ENCODE measurements around the gene GNG2. TPM values are rescaled to one million over a fixed set of nuclear protein-coding genes. Genes with fewer than 3 reads are reported as not detected.
A peak's percentile ranks its signal among the peaks of the same experiment; 100 is the strongest.

The GNG2 gene
- total RNA-seq, 8 experiments from 2014 or later = 0.36 to 184 (median 133) TPM

- Histone ChIP-seq H3K4me1 (replicated peaks in 1 of 2) (peaks cover 4 to 24% of the 10 kb centered on the region in 2 donors), H3K4me3 (no peak overlapping the region), H3K27ac (no peak overlapping the region)
- in situ Hi-C loops (cut with MboI; ENCODE audit: low pct_unique_long_range_greater_than_20kb in 2 of 9, low sequenced_read_pairs in 9 of 9, unreplicated experiment in 9 of 9) = no loop called here
- no peak for ATAC-seq (replicated peaks in 6 of 8)
- WGBS, 10 experiments = 67 to 100% (median 89%) methylated on average over 1 to 3 of the region's 3 CpGs; no CpG with 5 or more reads in 1 of the 10 experiments
Measured at GRCh38 chr14:51938821-51939220, 78.4 kb downstream of the GNG2 start.

GRCh38 chr14:51939226-51939625 is 78.8 kb downstream of the GNG2 start:
- ATAC-seq (replicated peaks in 6 of 8) = no peak
- H3K27ac ChIP-seq = no peak overlapping the region
- 33 to 100% (median 80%) methylated on average over 1 to 6 of the region's 6 CpGs; no CpG with 5 or more reads in 1 of the 10 experiments for WGBS, 10 experiments
- no peak overlapping the region for H3K4me3 ChIP-seq
- in situ Hi-C loops (cut with MboI; ENCODE audit: low pct_unique_long_range_greater_than_20kb in 2 of 9, low sequenced_read_pairs in 9 of 9, unreplicated experiment in 9 of 9) = no loop called here
- H3K4me1 ChIP-seq (replicated peaks in 1 of 2) = peaks cover 4 to 24% of the 10 kb centered on the region in 2 donors

GRCh38 chr14:51939755-51940301 is 79.4 kb downstream of the GNG2 start:
- Histone ChIP-seq H3K27ac (no peak overlapping the region), H3K4me1 (replicated peaks in 1 of 2) (peaks cover 4 to 24% of the 10 kb centered on the region in 2 donors), H3K4me3 (no peak overlapping the region)
- no peak for ATAC-seq (replicated peaks in 6 of 8)
- in situ Hi-C loops (cut with MboI; ENCODE audit: low pct_unique_long_range_greater_than_20kb in 2 of 9, low sequenced_read_pairs in 9 of 9, unreplicated experiment in 9 of 9) = no loop called here
- 73 to 100% (median 96%) methylated on average over 3 to 10 of the region's 10 CpGs; no CpG with 5 or more reads in 3 of the 10 experiments for WGBS, 10 experiments

- Histone ChIP-seq H3K4me1 (replicated peaks in 1 of 2) (peaks cover 4 to 21% of the 10 kb centered on the region in 2 donors), H3K27ac (no peak overlapping the region), H3K4me3 (no peak overlapping the region)
- ATAC-seq (replicated peaks in 6 of 8) = no peak
- 17 to 100% (median 93%) methylated on average over 1 to 2 of the region's 2 CpGs; no CpG with 5 or more reads in 3 of the 10 experiments for WGBS, 10 experiments
- in situ Hi-C loops (cut with MboI; ENCODE audit: low pct_unique_long_range_greater_than_20kb in 2 of 9, low sequenced_read_pairs in 9 of 9, unreplicated experiment in 9 of 9) = no loop called here
Measured at GRCh38 chr14:51942971-51943370, 82.6 kb downstream of the GNG2 start.

- WGBS, 10 experiments = 0 to 100% (median 80%) methylated on average over 1 to 2 of the region's 2 CpGs; no CpG with 5 or more reads in 2 of the 10 experiments
- H3K4me1 ChIP-seq (replicated peaks in 1 of 2) = no peaks in the 10 kb centered on the region
- in situ Hi-C loops (cut with MboI; ENCODE audit: low pct_unique_long_range_greater_than_20kb in 2 of 9, low sequenced_read_pairs in 9 of 9, unreplicated experiment in 9 of 9) = no loop called here
- H3K4me3 ChIP-seq = no peak overlapping the region
- ATAC-seq (replicated peaks in 6 of 8) = no peak
- no peak overlapping the region for H3K27ac ChIP-seq
Measured at GRCh38 chr14:51950007-51950406, 89.6 kb downstream of the GNG2 start.

GRCh38 chr14:51951656-51952055 is 91.2 kb downstream of the GNG2 start:
- 63 to 100% (median 78%) methylated on average over 1 to 3 of the region's 3 CpGs; no CpG with 5 or more reads in 1 of the 10 experiments for WGBS, 10 experiments
- no peak for ATAC-seq (replicated peaks in 6 of 8)
- Histone ChIP-seq H3K27ac (no peak overlapping the region), H3K4me1 (replicated peaks in 1 of 2) (no peaks in the 10 kb centered on the region), H3K4me3 (no peak overlapping the region)
- in situ Hi-C loops (cut with MboI; ENCODE audit: low pct_unique_long_range_greater_than_20kb in 2 of 9, low sequenced_read_pairs in 9 of 9, unreplicated experiment in 9 of 9) = no loop called here

- WGBS, 10 experiments = 60 to 100% (median 81%) methylated on average over 1 to 2 of the region's 2 CpGs; no CpG with 5 or more reads in 2 of the 10 experiments
- Histone ChIP-seq H3K27ac (no peak overlapping the region), H3K4me1 (replicated peaks in 1 of 2) (no peaks in the 10 kb centered on the region), H3K4me3 (no peak overlapping the region)
- in situ Hi-C loops (cut with MboI; ENCODE audit: low pct_unique_long_range_greater_than_20kb in 2 of 9, low sequenced_read_pairs in 9 of 9, unreplicated experiment in 9 of 9) = no loop called here
- ATAC-seq (replicated peaks in 6 of 8) = no peak
Measured at GRCh38 chr14:51954031-51954430, 93.6 kb downstream of the GNG2 start.

GRCh38 chr14:51954657-51955056 is 94.2 kb downstream of the GNG2 start:
- WGBS, 10 experiments = 83 to 100% (median 97%) methylated on average over 1 to 3 of the region's 3 CpGs; no CpG with 5 or more reads in 3 of the 10 experiments
- no peak for ATAC-seq (replicated peaks in 6 of 8)
- H3K4me3 ChIP-seq = no peak overlapping the region
- in situ Hi-C loops (cut with MboI; ENCODE audit: low pct_unique_long_range_greater_than_20kb in 2 of 9, low sequenced_read_pairs in 9 of 9, unreplicated experiment in 9 of 9) = no loop called here
- H3K27ac ChIP-seq = no peak overlapping the region
- no peaks in the 10 kb centered on the region for H3K4me1 ChIP-seq (replicated peaks in 1 of 2)

GRCh38 chr14:51957950-51958349 is 97.5 kb downstream of the GNG2 start:
- Histone ChIP-seq H3K27ac (no peak overlapping the region), H3K4me3 (no peak overlapping the region), H3K4me1 (replicated peaks in 1 of 2) (no peaks in the 10 kb centered on the region)
- no peak for ATAC-seq (replicated peaks in 6 of 8)
- in situ Hi-C loops (cut with MboI; ENCODE audit: low pct_unique_long_range_greater_than_20kb in 2 of 9, low sequenced_read_pairs in 9 of 9, unreplicated experiment in 9 of 9) = no loop called here
- 58 to 100% (median 91%) methylated on average over 1 to 2 of the region's 2 CpGs; no CpG with 5 or more reads in 2 of the 10 experiments for WGBS, 10 experiments

GRCh38 chr14:51959928-51960327 is 99.5 kb downstream of the GNG2 start:
- H3K4me1 ChIP-seq (replicated peaks in 1 of 2) = peaks cover 5 to 8% of the 10 kb centered on the region in 2 donors
- 53 to 100% (median 83%) methylated on average over 1 of the region's 1 CpG; no CpG with 5 or more reads in 2 of the 10 experiments for WGBS, 10 experiments
- H3K4me3 ChIP-seq = no peak overlapping the region
- in situ Hi-C loops (cut with MboI; ENCODE audit: low pct_unique_long_range_greater_than_20kb in 2 of 9, low sequenced_read_pairs in 9 of 9, unreplicated experiment in 9 of 9) = no loop called here
- no peak for ATAC-seq (replicated peaks in 6 of 8)
- H3K27ac ChIP-seq = no peak overlapping the region

- no peak overlapping the region for H3K27ac ChIP-seq
- ATAC-seq (replicated peaks in 6 of 8) = no peak
- in situ Hi-C loops (cut with MboI; ENCODE audit: low pct_unique_long_range_greater_than_20kb in 2 of 9, low sequenced_read_pairs in 9 of 9, unreplicated experiment in 9 of 9) = no loop called here
- no peak overlapping the region for H3K4me3 ChIP-seq
- H3K4me1 ChIP-seq (replicated peaks in 1 of 2) = peaks cover 5 to 8% of the 10 kb centered on the region in 2 donors
Measured at GRCh38 chr14:51960866-51961265, 100.5 kb downstream of the GNG2 start.

- H3K4me1 ChIP-seq (replicated peaks in 1 of 2) = peaks cover 5 to 8% of the 10 kb centered on the region in 2 donors
- peak in 3 of 8 experiments; percentile 25 to 52 (median 33) for ATAC-seq (replicated peaks in 6 of 8)
- H3K27ac ChIP-seq = no peak overlapping the region
- WGBS, 10 experiments = 13 to 92% (median 65%) methylated on average over 1 to 2 of the region's 3 CpGs; no CpG with 5 or more reads in 2 of the 10 experiments
- no peak overlapping the region for H3K4me3 ChIP-seq
- in situ Hi-C loops (cut with MboI; ENCODE audit: low pct_unique_long_range_greater_than_20kb in 2 of 9, low sequenced_read_pairs in 9 of 9, unreplicated experiment in 9 of 9) = no loop called here
Measured at GRCh38 chr14:51962711-51963110, 102.3 kb downstream of the GNG2 start.

GRCh38 chr14:51963286-51963685 is 102.9 kb downstream of the GNG2 start:
- Histone ChIP-seq H3K27ac (no peak overlapping the region), H3K4me1 (replicated peaks in 1 of 2) (peaks cover 5 to 8% of the 10 kb centered on the region in 2 donors), H3K4me3 (no peak overlapping the region)
- peak in 7 of 8 experiments; percentile 40 to 87 (median 53) for ATAC-seq (replicated peaks in 6 of 8)
- in situ Hi-C loops (cut with MboI; ENCODE audit: low pct_unique_long_range_greater_than_20kb in 2 of 9, low sequenced_read_pairs in 9 of 9, unreplicated experiment in 9 of 9) = no loop called here
- WGBS, 10 experiments = 10 to 74% (median 51%) methylated on average over 3 to 4 of the region's 4 CpGs; no CpG with 5 or more reads in 2 of the 10 experiments

GRCh38 chr14:51967521-51967920 is 107.1 kb downstream of the GNG2 start:
- 40 to 92% (median 81%) methylated on average over 1 to 2 of the region's 2 CpGs; no CpG with 5 or more reads in 2 of the 10 experiments for WGBS, 10 experiments
- Histone ChIP-seq H3K4me3 (no peak overlapping the region), H3K4me1 (replicated peaks in 1 of 2) (peaks cover 5 to 8% of the 10 kb centered on the region in 2 donors), H3K27ac (no peak overlapping the region)
- in situ Hi-C loops (cut with MboI; ENCODE audit: low pct_unique_long_range_greater_than_20kb in 2 of 9, low sequenced_read_pairs in 9 of 9, unreplicated experiment in 9 of 9) = no loop called here
- no peak for ATAC-seq (replicated peaks in 6 of 8)

All from motor neuron (in vitro differentiated cells).